Measurements from ENCODE around the gene SLC23A2.
A peak's percentile ranks its signal among the peaks of the same experiment; 100 is the strongest.

The SLC23A2 gene

DNA sequence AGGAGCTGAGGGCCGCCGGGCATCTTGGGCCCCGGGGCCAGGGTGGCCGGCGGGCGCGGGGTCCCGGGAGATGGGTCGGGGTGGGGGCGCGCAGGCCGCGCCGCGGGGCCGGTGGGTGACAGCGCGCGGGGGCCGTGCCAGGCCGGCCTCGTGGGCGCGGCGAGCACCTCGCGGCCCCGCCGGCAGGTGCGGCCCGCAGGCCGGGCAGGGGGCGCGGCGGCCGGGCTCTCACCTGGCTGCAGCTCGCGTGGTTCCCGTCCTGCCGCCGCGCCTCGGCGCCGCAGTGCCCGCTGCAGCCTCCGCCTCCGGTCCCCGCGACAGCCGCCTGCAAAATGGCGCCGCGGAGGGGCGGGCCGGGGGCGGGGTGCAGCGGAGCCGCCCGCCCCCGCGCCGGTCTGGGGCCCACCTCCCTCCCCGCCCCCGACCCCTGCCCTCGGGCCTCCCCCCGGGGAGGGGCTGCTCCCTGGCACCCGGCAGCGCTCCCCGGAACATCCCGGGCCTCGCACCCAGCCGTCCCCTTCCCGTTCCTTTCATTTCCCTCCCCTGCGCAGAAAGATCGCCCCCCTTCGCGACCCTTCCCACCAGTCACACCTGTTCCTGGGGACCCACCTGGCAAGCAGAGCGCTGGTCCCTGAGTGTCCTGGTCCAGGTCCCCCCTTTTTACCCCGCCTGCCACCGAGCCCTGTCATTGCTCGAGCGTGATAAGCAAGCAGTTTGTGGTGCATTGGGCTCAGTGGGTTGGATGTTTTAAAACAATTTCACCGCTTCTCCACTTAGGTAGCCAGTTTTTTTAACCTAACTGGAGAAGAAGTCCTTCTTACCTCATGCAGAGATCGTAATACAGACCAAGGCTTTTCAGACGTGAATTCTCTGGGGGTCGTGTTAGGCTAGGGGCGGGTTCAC lies at the start of gene SLC23A2:
Gene SLC23A2, minus strand, starts transcription at position 337 of the 903 bp plus-strand sequence. CDS start 68,948 bp downstream, outside the sequence.
- DNase-seq (ENCODE audit: insufficient read length, low spot score) (peak; percentile 41), FAIRE-seq (no peak)
- TF ChIP-seq, protein P1, sequence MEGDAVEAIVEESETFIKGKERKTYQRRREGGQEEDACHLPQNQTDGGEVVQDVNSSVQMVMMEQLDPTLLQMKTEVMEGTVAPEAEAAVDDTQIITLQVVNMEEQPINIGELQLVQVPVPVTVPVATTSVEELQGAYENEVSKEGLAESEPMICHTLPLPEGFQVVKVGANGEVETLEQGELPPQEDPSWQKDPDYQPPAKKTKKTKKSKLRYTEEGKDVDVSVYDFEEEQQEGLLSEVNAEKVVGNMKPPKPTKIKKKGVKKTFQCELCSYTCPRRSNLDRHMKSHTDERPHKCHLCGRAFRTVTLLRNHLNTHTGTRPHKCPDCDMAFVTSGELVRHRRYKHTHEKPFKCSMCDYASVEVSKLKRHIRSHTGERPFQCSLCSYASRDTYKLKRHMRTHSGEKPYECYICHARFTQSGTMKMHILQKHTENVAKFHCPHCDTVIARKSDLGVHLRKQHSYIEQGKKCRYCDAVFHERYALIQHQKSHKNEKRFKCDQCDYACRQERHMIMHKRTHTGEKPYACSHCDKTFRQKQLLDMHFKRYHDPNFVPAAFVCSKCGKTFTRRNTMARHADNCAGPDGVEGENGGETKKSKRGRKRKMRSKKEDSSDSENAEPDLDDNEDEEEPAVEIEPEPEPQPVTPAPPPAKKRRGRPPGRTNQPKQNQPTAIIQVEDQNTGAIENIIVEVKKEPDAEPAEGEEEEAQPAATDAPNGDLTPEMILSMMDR (IDR thresholded peaks at IDR 0.05; ENCODE audit: insufficient read depth, missing control alignments), result no peak

GRCh38 chr20:5046656-5047339 lies 45.5 kb upstream of the SLC23A2 start:
- DNase-seq (ENCODE audit: insufficient read length, low spot score) (no peak), FAIRE-seq (no peak)
- TF ChIP-seq, protein P1 (IDR thresholded peaks at IDR 0.05; ENCODE audit: insufficient read depth, missing control alignments), result no peak

DNA sequence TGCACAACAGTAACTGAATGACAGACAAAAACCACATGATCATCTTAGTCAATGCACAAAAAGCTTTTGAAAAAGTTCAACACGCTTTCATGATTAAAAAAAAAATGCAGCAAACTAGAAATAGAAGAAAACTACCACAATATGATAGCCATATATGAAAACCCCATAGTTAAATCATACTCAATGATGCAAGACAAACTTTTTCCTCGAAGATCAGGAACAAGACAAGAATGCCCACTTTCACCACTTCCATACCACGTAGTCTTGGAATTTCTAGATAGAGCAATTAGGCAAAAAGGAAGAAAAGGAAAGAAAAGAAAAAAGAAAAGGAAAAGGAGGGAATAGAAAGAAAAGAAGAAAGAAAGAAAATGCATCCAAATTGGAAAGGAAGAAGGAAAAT lies 44.6 kb upstream of the SLC23A2 start:
- TF ChIP-seq, protein P1 (IDR thresholded peaks at IDR 0.05; ENCODE audit: insufficient read depth, missing control alignments), result no peak
- DNase-seq (ENCODE audit: insufficient read length, low spot score) (no peak), FAIRE-seq (no peak)

DNA sequence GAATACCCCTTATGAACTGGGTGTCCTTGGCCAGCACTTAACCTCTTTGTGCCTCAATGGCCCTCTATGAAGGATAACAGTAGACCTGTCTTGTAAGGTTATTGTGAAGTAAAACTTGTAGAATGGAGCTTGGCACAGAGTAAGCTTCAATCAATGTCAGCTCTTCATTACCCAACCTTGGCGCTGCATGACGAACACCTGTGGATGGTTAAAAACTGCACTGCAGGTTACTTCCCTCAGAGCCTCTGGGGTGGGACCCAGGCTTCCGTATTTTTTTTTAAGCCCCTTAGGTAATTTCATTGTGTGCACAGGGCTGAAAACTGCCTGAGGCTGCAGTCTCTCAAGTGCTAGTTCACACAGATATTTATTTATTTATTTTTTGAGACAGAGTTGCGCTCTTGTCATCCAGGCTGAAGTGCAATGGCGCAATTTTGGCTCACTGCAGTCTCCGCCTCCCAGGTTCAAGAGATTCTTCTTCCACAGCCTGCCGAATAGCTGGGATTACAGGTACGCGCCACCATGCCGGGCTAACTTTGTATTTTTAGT lies 42.8 kb upstream of the SLC23A2 start:
- TF ChIP-seq, protein P1 (IDR thresholded peaks at IDR 0.05; ENCODE audit: insufficient read depth, missing control alignments), result no peak
- FAIRE-seq, result no peak
- no peak for DNase-seq (ENCODE audit: insufficient read length, low spot score)

GRCh38 chr20:5041433-5041832 lies 40.1 kb upstream of the SLC23A2 start:
- no peak for FAIRE-seq
- TF ChIP-seq, protein P1 (IDR thresholded peaks at IDR 0.05; ENCODE audit: insufficient read depth, missing control alignments), result no peak
- no peak for DNase-seq (ENCODE audit: insufficient read length, low spot score)

GRCh38 chr20:5040345-5040744 lies 39.0 kb upstream of the SLC23A2 start:
- TF ChIP-seq, protein P1 (IDR thresholded peaks at IDR 0.05; ENCODE audit: insufficient read depth, missing control alignments), result no peak
- DNase-seq (ENCODE audit: insufficient read length, low spot score), result no peak
- FAIRE-seq, result no peak
